A549 (cell line): ENCODE results near the gene EOMES.

Source experiments
- CHD2 ChIP-seq: fragments of 150-350 bp; IDR thresholded peaks from 2 replicates; pipeline ENCODE4 v1.6.1; 2014; ENCODE audit warnings: low read length; ENCODE audit not compliant: partially characterized antibody
- CHD4 ChIP-seq: fragments of 200-600 bp; sonication (generic); IDR thresholded peaks from 2 replicates; pipeline ENCODE4 v1.6.1; 2016; ENCODE audit warnings: antibody characterized with exemption, mild to moderate bottlenecking, borderline replicate concordance
- CTCF ChIP-seq: fragments of >200 bp; sonication (Bioruptor Twin); formaldehyde crosslinking; IDR thresholded peaks from 3 replicates; pipeline ENCODE4 v1.5.1; 2016
- EP300 ChIP-seq, 2 experiments: fragments of >200 bp; sonication (Bioruptor Twin); formaldehyde crosslinking; IDR thresholded peaks; 2 replicates in 1 of 2; 3 replicates in 1 of 2; pipeline ENCODE4 v1.6.1; 2016 to 2017
- ESRRA ChIP-seq: fragments of 150-350 bp; IDR thresholded peaks from 2 replicates; pipeline ENCODE4 v1.6.1; 2014; ENCODE audit warnings: mild to moderate bottlenecking, low read length, borderline replicate concordance
- HOXB5 ChIP-seq: fragments of 250-450 bp; sonication (Bioruptor Pico); IDR thresholded peaks from 2 replicates; pipeline ENCODE4 v1.5.0; 2020; ENCODE audit warnings: mild to moderate bottlenecking, moderate library complexity
- JUN ChIP-seq, 2 experiments: fragments of >200 bp; sonication (Bioruptor Twin); formaldehyde crosslinking; IDR thresholded peaks; 2 replicates in 1 of 2; 3 replicates in 1 of 2; pipeline ENCODE4 v1.6.1; 2016 to 2017
- MAX ChIP-seq: IDR thresholded peaks from 2 replicates; pipeline ENCODE4 v1.6.1; 2012
- MYC ChIP-seq: IDR thresholded peaks from 2 replicates; pipeline ENCODE4 v1.6.1; 2012; ENCODE audit warnings: mild to moderate bottlenecking, inconsistent platforms, low read length, improper control_type of control experiment, borderline replicate concordance
- PHF8 ChIP-seq: fragments of 200-600 bp; sonication (generic); IDR thresholded peaks from 2 replicates; pipeline ENCODE4 v1.6.1; 2016; ENCODE audit warnings: low read depth, mild to moderate bottlenecking, antibody characterized with exemption, moderate library complexity, borderline replicate concordance
- POLR2A ChIP-seq: IDR thresholded peaks from 2 replicates; pipeline ENCODE4 v1.6.1; 2012; ENCODE audit warnings: mild to moderate bottlenecking, low read length
- RARB ChIP-seq: fragments of 250-450 bp; sonication (Bioruptor Pico); IDR thresholded peaks from 2 replicates; pipeline ENCODE4 v1.8.0; 2021; ENCODE audit warnings: mild to moderate bottlenecking, moderate library complexity
- SREBF2 ChIP-seq: fragments of 450-650 bp; IDR thresholded peaks from 2 replicates; pipeline ENCODE4 v1.6.1; 2014; ENCODE audit warnings: mild to moderate bottlenecking, moderate library complexity
- ZFP36 ChIP-seq: fragments of 450-650 bp; IDR thresholded peaks from 2 replicates; pipeline ENCODE4 v1.6.1; 2014; ENCODE audit warnings: borderline replicate concordance; ENCODE audit not compliant: partially characterized antibody

GRCh38 chr3:27673701-27674100, 48.4 kb downstream of the EOMES start:
- TF ChIP-seq CTCF, result no peak
- TF ChIP-seq EP300 (IDR thresholded peaks at IDR 0.05), result no peak
- TF ChIP-seq PHF8, result no peak
- TF ChIP-seq CHD4, result no peak
- no peak for TF ChIP-seq CHD2
- TF ChIP-seq RARB (CRISPR knock-in tag), result no peak
- TF ChIP-seq ESRRA, result no peak
- TF ChIP-seq POLR2A, result no peak
- TF ChIP-seq ZFP36, result no peak
- no peak for TF ChIP-seq MAX
- no peak for TF ChIP-seq JUN (IDR thresholded peaks at IDR 0.05)
- no peak for TF ChIP-seq SREBF2
- no peak for TF ChIP-seq HOXB5 (CRISPR knock-in tag)
- no peak for TF ChIP-seq MYC
